ENCODE data around the gene APCDD1.
"Not testable (repeated sequence)": the region's sequence is repeated elsewhere in the genome, so short reads cannot be mapped to it uniquely, and the experiment has no call there.

Gene APCDD1

DNA sequence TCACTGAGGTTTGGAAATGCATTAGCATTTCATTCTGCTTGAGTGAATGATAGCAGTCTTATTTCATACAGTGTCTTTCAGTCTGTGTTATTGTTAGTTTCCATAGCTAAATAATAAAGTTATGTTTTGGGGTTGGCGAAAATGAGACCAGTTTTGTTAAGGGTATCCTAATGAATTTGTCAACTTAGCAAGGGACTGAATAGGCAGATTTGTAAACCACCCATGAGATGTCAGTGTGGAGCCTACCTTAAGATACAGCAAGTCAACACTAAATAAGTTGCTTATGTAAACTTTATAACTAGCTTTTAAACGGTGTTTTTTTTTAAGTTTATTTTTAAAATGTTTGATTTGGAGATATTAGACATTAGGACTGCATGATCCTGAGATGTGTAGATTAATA is 83.3 kb downstream of the APCDD1 start:
- no peak for TF ChIP-seq PPARA (CRISPR knock-in tag; IDR thresholded peaks at IDR 0.05; ENCODE audit: borderline replicate concordance)
- TF ChIP-seq TCF4 (CRISPR knock-in tag; IDR thresholded peaks at IDR 0.05; ENCODE audit: borderline replicate concordance): no peak
- ATAC-seq: no peak

DNA sequence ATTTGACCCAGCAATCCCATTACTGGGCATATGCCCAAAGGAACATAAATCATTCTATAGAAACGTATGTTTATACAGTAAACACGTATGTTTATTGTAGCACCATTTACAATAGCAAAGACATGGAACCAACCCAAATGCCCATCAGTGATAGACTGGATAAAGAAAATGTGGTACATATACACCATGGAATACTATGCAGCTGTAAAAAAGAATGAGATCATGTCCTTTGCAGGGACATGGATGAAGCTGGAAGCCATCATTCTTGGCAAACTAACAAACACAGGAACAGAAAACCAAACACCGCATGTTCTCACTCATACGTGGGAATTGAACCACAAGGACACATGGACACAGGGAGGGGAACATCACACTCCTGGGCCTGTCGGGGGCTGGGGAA is 84.7 kb downstream of the APCDD1 start:
- peak; percentile 58 for TF ChIP-seq ZNF8 (CRISPR knock-in tag; IDR thresholded peaks at IDR 0.05)
- ATAC-seq: not testable (repeated sequence)

Measured in SK-N-SH treated with all-trans-retinoic acid at 6 μM for 48 hours (cell line).